22Rv1 (cell line): ENCODE data around the gene TFPI.
"Not testable (repeated sequence)": the region's sequence is repeated elsewhere in the genome, so short reads cannot be mapped to it uniquely, and the experiment has no call there.

ENCODE experiments used
- H3K27ac ChIP-seq: fragments of 450-650 bp; 2 replicates; pipeline ENCODE4 v1.5.1; 2017
- ZFX ChIP-seq: fragments of 450-650 bp; IDR thresholded peaks from 2 replicates; pipeline ENCODE4 v1.6.1; 2017; ENCODE audit warnings: antibody characterized with exemption, borderline replicate concordance
- TF ChIP-seq, protein P1 (sequence below): fragments of 450-650 bp; IDR thresholded peaks from 2 replicates; pipeline ENCODE4 v1.5.1; 2017; ENCODE audit warnings: mild to moderate bottlenecking

Gene TFPI

GRCh38 chr2:187514930-187515329, 39.3 kb downstream of the TFPI start:
- H3K27ac ChIP-seq: no peak overlapping the region
- no peak for TF ChIP-seq ZFX
- TF ChIP-seq, protein P1, sequence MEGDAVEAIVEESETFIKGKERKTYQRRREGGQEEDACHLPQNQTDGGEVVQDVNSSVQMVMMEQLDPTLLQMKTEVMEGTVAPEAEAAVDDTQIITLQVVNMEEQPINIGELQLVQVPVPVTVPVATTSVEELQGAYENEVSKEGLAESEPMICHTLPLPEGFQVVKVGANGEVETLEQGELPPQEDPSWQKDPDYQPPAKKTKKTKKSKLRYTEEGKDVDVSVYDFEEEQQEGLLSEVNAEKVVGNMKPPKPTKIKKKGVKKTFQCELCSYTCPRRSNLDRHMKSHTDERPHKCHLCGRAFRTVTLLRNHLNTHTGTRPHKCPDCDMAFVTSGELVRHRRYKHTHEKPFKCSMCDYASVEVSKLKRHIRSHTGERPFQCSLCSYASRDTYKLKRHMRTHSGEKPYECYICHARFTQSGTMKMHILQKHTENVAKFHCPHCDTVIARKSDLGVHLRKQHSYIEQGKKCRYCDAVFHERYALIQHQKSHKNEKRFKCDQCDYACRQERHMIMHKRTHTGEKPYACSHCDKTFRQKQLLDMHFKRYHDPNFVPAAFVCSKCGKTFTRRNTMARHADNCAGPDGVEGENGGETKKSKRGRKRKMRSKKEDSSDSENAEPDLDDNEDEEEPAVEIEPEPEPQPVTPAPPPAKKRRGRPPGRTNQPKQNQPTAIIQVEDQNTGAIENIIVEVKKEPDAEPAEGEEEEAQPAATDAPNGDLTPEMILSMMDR: no peak

DNA sequence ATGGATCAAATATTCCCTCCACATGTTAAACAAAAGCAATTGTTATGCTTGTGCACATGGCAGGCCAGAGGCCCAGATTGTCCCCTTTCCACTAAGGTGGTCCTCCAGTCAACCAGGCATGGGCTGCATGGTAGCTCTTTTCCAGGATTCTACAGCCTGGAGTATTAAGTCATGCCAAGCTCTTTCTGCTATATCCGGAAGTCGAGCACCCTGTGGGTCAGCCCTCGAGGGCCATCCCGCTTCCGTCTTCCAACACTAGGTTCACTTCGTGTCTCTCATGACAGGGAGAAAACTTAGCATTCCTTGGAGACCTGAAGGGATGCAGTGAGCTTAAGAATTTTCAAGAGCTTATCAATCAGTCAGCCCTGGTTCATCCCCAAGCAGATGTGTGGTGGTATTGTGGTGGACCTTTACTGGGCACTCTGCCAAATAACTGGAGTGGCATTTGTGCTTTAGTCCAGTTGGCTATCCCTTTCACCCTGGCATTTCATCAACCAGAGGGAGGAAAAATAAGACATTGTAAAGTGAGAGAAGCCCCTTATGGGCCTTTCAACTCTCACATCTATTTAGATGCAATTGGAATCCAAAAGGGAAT, 39.9 kb downstream of the TFPI start:
- not testable (repeated sequence) for H3K27ac ChIP-seq

- H3K27ac ChIP-seq: not testable (repeated sequence)
These were observed 40.6 kb downstream of the TFPI start for GRCh38 chr2:187513460-187514234.

DNA sequence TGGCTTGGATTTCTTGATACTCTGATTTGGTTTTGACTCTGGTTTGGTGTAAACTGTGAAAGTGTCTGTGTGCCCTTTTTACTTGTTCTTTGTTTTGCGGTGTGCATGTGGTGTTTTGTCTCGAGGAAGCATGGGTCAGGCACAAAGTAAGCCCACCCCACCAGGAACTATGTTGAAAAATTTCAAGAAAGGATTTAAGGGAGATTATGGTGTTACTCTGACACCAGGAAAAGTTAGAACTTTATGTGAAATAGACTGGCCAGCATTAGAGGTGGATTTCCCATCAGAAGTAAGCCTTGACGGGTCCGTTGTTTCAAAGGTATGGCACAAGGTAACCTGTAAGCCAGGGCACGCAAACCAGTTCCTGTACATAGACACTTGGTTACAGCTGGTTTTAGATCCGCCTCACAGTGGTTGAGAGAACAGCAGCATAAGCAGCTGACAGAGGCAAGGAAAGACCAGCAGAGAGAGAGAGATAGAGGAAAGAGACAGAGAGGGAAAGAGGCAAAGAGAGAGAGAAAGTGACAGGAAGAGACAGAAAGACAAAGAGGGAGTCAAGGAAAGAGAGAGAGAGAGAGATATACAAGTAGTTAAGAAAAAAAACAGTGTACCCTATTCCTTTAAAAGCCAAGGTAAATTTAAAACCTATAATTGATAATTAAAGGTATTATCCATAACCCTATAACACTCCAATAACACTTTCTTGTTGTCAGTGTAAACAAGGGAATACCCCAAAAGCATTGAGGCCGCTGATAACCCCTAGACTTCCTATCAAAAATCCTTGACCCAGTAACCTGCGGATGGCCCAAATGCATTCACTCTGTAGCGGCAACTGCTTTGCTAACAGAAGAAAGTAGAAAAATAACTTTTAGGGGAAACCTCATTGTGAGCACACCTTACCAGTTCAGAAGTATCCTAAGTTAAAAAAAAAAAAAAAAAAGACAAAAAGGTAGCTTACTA, 42.6 kb downstream of the TFPI start:
- no peak overlapping the region for H3K27ac ChIP-seq
- TF ChIP-seq, protein P1: no peak
- no peak for TF ChIP-seq ZFX

GRCh38 chr2:187510419-187511355, 43.5 kb downstream of the TFPI start:
- not testable (repeated sequence) for H3K27ac ChIP-seq

DNA sequence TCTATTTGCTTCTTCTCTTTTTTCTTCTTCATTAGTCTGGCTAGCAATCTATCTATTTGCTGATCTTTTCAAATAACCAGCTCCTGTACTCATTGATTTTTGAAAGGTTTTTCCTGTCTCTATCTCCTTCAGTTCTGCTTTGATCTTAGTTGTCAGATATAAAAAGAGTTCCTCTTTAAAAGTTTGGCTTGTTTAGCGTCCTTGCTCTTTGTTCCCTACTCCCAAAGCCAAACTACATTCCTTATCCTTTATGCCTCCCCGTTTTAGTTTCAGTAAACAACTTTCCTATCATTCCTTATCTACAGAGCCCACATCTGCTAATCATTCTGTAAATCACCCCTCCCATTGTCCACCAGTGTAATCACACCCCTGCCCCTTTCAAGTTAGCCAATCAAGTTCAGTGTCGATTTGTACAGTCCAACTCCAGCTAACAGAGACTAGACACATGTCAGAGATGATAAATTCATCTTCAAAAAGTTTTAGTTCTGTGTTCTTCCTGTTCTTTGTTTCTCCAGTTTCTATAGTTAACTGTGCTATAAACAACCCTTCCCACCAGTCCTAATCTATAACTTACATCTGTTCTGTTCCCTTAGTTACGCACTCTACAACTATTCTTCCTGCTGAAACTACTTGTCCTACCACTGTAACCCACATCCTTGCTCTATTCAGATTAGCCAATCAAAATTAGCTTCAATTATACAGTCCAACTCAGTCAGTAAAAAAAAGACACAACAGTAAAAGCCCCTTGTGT, 44.4 kb downstream of the TFPI start:
- no peak overlapping the region for H3K27ac ChIP-seq
- TF ChIP-seq, protein P1: no peak
- TF ChIP-seq ZFX: no peak

DNA sequence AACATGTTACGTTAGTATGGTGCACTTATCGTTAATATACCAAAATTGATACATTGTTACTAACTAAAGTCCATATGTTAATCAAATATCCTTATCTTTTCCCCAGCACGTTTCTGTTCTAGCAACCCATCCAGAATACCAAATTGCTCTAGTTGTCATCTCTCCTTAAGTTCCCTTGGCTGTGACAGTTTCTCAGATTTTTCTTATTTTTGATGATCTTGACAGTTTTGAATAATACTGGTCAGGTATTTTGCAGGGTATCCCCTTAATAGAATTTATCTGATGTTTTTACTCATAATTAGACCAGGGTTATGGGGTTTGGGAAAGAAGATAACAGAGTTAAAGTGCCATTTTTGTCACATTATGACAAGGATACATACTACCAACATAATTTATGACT, 47.8 kb downstream of the TFPI start:
- H3K27ac ChIP-seq: no peak overlapping the region
- TF ChIP-seq, protein P1: no peak
- TF ChIP-seq ZFX: no peak
